ENCODE results near the gene GLTPD2. TPM values are rescaled to one million over a fixed set of nuclear protein-coding genes. Genes with fewer than 3 reads are reported as not detected.

The GLTPD2 gene
- not detected in 2 replicates for total RNA-seq (2014; rRNA removed; shearing (Covaris generic))

GRCh38 chr17:4788807-4789700 lies at the start of gene GLTPD2:
Gene GLTPD2 (plus strand): TSS chr17:4788964. CDS start chr17:4789012, 48 bp downstream.
- DNase-seq (ENCODE audit: low spot score), result no peak

- no peak for DNase-seq (ENCODE audit: low spot score)
Measured at GRCh38 chr17:4739122-4740024, 49.4 kb upstream of the GLTPD2 start, which contains the start of the genes CXCL16 and ZMYND15. Gene CXCL16 (minus strand): TSS chr17:4739928. CDS start chr17:4739339, 589 bp downstream. Gene ZMYND15 (plus strand): TSS chr17:4739833. CDS start chr17:4740549, 716 bp downstream.

GRCh38 chr17:4740025-4740351 lies 48.8 kb upstream of the GLTPD2 start:
- no peak for DNase-seq (ENCODE audit: low spot score)

GRCh38 chr17:4740584-4740983 lies 48.2 kb upstream of the GLTPD2 start:
- no peak for DNase-seq (ENCODE audit: low spot score)

- DNase-seq (ENCODE audit: low spot score), result no peak
Measured at GRCh38 chr17:4741544-4741943, 47.2 kb upstream of the GLTPD2 start.

- no peak for DNase-seq (ENCODE audit: low spot score)
Measured at GRCh38 chr17:4742133-4742532, 46.6 kb upstream of the GLTPD2 start.

GRCh38 chr17:4742629-4743028 lies 46.1 kb upstream of the GLTPD2 start:
- DNase-seq (ENCODE audit: low spot score), result no peak

- no peak for DNase-seq (ENCODE audit: low spot score)
Measured at GRCh38 chr17:4743216-4743615, 45.5 kb upstream of the GLTPD2 start.

- no peak for DNase-seq (ENCODE audit: low spot score)
Measured at GRCh38 chr17:4743898-4744297, 44.9 kb upstream of the GLTPD2 start.

GRCh38 chr17:4744999-4745969 lies 43.5 kb upstream of the GLTPD2 start:
- no peak for DNase-seq (ENCODE audit: low spot score)

- DNase-seq (ENCODE audit: low spot score), result no peak
Measured at GRCh38 chr17:4747847-4748246, 40.9 kb upstream of the GLTPD2 start.

GRCh38 chr17:4748686-4749085 lies 40.1 kb upstream of the GLTPD2 start:
- no peak for DNase-seq (ENCODE audit: low spot score)

GRCh38 chr17:4750606-4751005 lies 38.2 kb upstream of the GLTPD2 start:
- no peak for DNase-seq (ENCODE audit: low spot score)

- DNase-seq (ENCODE audit: low spot score), result no peak
Measured at GRCh38 chr17:4751932-4752331, 36.8 kb upstream of the GLTPD2 start.

- DNase-seq (ENCODE audit: low spot score), result no peak
Measured at GRCh38 chr17:4753392-4753791, 35.4 kb upstream of the GLTPD2 start.

- no peak for DNase-seq (ENCODE audit: low spot score)
Measured at GRCh38 chr17:4759776-4760236, 29.0 kb upstream of the GLTPD2 start.

- no peak for DNase-seq (ENCODE audit: low spot score)
Measured at GRCh38 chr17:4764595-4764994, 24.2 kb upstream of the GLTPD2 start.

GRCh38 chr17:4766201-4766600 lies 22.6 kb upstream of the GLTPD2 start:
- DNase-seq (ENCODE audit: low spot score), result no peak

- no peak for DNase-seq (ENCODE audit: low spot score)
Measured at GRCh38 chr17:4766723-4767122, 22.0 kb upstream of the GLTPD2 start.

- no peak for DNase-seq (ENCODE audit: low spot score)
Measured at GRCh38 chr17:4768298-4768697, 20.5 kb upstream of the GLTPD2 start.

GRCh38 chr17:4769628-4770027 lies 19.1 kb upstream of the GLTPD2 start:
- peak; percentile 47 for DNase-seq (ENCODE audit: low spot score)
